ENCODE data around the gene ITPKB.
"Not testable (repeated sequence)": the region's sequence is repeated elsewhere in the genome, so short reads cannot be mapped to it uniquely, and the experiment has no call there.

ITPKB gene

GRCh38 chr1:226772446-226773139 is 33.5 kb upstream of the ITPKB start:
- in situ Hi-C loops (cut with MboI; ENCODE audit: low sequenced_read_pairs) = no loop called here
- no peaks in the 10 kb centered on the region for H3K36me3 ChIP-seq (replicated peaks)
- H3K27me3 ChIP-seq (ENCODE audit: low read depth) = no peaks in the 10 kb centered on the region
- H3K9me3 ChIP-seq = no peaks in the 10 kb centered on the region
- no peak for DNase-seq (ENCODE audit: low spot score in 2 of 2)
- no peak overlapping the region for H3K4me3 ChIP-seq
- H3K4me1 ChIP-seq = no peaks in the 10 kb centered on the region; the same call in 1 of the 2 replicates

DNA sequence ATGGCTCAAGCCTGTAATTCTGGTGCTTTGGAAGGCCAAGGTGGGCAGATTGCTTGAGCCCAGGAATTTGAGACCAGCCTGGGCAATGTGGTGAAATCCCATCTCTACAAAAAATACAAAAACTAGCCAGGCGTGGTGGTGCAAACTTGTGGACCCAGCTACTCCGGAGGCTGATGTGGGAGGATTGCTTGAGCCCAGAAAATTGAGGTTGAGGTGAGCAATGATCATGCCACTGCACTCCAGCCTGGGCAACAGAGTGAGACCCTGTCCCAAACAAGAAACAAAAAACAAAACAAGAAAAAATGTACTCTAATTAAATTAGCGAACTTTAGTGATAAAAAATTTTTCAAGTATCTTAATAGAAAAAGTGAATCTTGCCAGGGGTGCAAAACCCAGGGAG is 28.1 kb upstream of the ITPKB start:
- H3K4me3 ChIP-seq; H3K27me3 ChIP-seq (ENCODE audit: low read depth); H3K9me3 ChIP-seq; in situ Hi-C loops (cut with MboI; ENCODE audit: low sequenced_read_pairs); H3K36me3 ChIP-seq (replicated peaks): not testable (repeated sequence)
- H3K4me1 ChIP-seq = peaks cover 23% of the 10 kb centered on the region
- DNase-seq (ENCODE audit: low spot score in 2 of 2) = peak in 1 of 2 experiments; percentile 16

- no peak for DNase-seq (ENCODE audit: low spot score in 2 of 2)
- in situ Hi-C loops (cut with MboI; ENCODE audit: low sequenced_read_pairs) = no loop called here
- no peaks in the 10 kb centered on the region for H3K27me3 ChIP-seq (ENCODE audit: low read depth)
- H3K36me3 ChIP-seq (replicated peaks) = no peaks in the 10 kb centered on the region
- no peak overlapping the region for H3K4me3 ChIP-seq
- H3K4me1 ChIP-seq = peaks cover 23% of the 10 kb centered on the region
- H3K9me3 ChIP-seq = no peaks in the 10 kb centered on the region
These were observed 27.5 kb upstream of the ITPKB start for GRCh38 chr1:226766565-226766964.

GRCh38 chr1:226764533-226764932 is 25.5 kb upstream of the ITPKB start:
- Histone ChIP-seq H3K4me3 (no peak overlapping the region), H3K4me1 (peaks cover 23% of the 10 kb centered on the region), H3K9me3 (no peaks in the 10 kb centered on the region), H3K36me3 (replicated peaks) (no peaks in the 10 kb centered on the region), H3K27me3 (ENCODE audit: low read depth) (no peaks in the 10 kb centered on the region)
- in situ Hi-C loops (cut with MboI; ENCODE audit: low sequenced_read_pairs) = no loop called here
- no peak for DNase-seq (ENCODE audit: low spot score in 2 of 2)

DNA sequence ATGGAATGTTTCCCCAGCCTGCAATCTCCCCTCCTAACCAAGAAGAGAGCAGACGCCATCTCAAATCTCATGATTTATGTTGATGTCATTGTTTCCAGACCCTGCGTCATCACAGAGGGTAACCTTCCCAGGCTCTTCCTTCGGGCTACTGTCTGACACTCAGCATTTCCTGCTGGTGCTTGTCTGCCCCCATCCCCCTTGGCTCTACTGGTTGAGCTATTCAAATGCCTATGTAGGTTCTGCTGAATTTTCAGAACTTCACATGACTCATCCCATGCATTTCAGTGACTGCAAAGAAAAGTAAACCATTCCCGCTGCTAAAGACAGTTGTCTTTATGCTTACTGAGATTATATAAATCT is 24.8 kb upstream of the ITPKB start:
- H3K4me3 ChIP-seq = no peak overlapping the region
- DNase-seq (ENCODE audit: low spot score in 2 of 2) = peak; percentile 38 to 60
- H3K9me3 ChIP-seq = no peaks in the 10 kb centered on the region
- H3K4me1 ChIP-seq = peaks cover 23% of the 10 kb centered on the region
- in situ Hi-C loops (cut with MboI; ENCODE audit: low sequenced_read_pairs) = no loop called here
- H3K36me3 ChIP-seq (replicated peaks) = no peaks in the 10 kb centered on the region
- no peaks in the 10 kb centered on the region for H3K27me3 ChIP-seq (ENCODE audit: low read depth)

DNA sequence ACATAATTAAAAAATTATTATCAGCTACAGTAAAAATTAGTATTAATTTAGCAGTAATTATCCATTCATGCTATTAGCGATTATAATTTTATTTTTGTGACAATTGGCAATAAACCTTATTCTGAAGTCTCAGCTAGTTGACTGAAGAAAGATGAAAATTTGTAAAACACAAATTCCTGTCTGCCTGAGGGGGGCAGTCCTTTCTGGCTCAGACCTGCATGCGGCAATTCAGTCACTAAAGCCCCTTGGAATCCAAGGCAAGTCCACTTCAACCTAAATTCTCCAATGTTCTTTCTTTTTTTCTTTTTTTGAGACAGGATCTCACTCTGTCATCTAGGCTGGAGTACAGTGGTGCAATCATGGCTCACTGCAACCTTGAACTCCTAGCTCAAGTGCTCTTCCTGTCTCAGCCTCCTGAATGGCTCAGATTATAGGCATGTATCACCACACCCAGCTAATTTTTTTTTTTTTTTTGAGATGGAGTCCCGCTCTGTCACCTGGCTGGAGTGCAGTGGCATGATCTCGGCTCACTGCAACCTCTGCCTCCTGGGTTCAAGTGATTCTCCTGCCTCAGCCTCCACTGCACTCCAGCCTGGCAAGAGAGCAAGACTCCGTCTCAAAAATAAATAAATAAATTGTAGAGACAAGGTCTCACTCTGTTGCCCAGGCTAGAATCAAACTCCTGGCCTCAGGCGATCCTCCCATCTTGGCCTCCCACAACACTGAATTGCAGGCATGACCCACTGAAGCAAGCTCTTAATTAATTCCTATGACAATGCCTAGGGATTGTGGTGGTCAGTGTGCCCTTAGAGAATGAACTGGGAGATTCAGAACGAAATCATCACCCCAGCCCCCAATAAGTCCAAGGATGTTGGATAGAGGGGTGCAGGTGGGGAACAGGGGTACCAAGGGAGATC is 24.2 kb upstream of the ITPKB start:
- in situ Hi-C loops (cut with MboI; ENCODE audit: low sequenced_read_pairs) = no loop called here
- H3K9me3 ChIP-seq = no peaks in the 10 kb centered on the region
- peaks cover 23% of the 10 kb centered on the region for H3K4me1 ChIP-seq
- H3K36me3 ChIP-seq (replicated peaks) = no peaks in the 10 kb centered on the region
- H3K4me3 ChIP-seq = no peak overlapping the region
- DNase-seq (ENCODE audit: low spot score in 2 of 2) = no peak
- H3K27me3 ChIP-seq (ENCODE audit: low read depth) = no peaks in the 10 kb centered on the region

DNA sequence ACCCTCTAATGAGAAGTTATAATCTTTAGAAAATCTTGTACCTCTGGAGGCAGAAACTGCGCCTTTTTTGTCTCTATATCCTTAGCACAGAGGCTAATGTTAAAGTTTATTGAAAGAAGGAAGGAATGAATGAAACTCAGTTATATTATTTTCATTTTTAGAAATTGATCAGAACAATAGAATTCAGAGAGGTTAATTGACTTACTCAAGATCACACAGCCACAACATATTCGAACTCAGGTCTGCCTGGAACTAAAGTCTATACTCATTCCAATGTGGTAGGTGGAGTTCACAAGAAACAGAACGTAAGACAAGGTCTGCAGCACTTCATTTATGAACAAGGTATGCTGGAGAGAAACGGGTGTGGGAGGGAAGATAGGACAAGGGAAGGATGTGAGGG is 23.0 kb upstream of the ITPKB start:
- H3K36me3 ChIP-seq (replicated peaks) = no peaks in the 10 kb centered on the region
- DNase-seq (ENCODE audit: low spot score in 2 of 2) = no peak
- no peaks in the 10 kb centered on the region for H3K27me3 ChIP-seq (ENCODE audit: low read depth)
- peaks cover 23% of the 10 kb centered on the region for H3K4me1 ChIP-seq
- H3K9me3 ChIP-seq = no peaks in the 10 kb centered on the region
- in situ Hi-C loops (cut with MboI; ENCODE audit: low sequenced_read_pairs) = no loop called here
- no peak overlapping the region for H3K4me3 ChIP-seq

DNA sequence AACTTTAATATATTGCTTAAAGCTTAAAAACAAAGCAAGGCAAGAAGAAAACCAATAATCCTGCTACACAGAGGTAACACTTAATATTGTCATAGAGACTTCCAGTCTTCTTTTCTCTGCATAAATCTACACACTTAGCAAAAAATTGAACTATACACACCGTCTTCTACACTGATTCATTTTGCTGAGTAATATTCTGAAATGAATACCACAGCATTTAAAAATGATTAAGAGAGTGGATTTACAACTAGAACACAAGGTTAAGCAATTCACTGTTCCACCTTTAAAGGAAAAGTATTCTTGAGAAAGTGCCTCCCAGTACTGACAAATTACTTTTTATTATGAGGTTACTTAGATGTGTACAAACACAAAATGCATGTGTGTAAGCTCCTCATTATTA is 22.2 kb upstream of the ITPKB start:
- Histone ChIP-seq H3K27me3 (ENCODE audit: low read depth) (no peaks in the 10 kb centered on the region), H3K36me3 (replicated peaks) (no peaks in the 10 kb centered on the region), H3K9me3 (no peaks in the 10 kb centered on the region), H3K4me3 (no peak overlapping the region), H3K4me1 (peaks cover 16% of the 10 kb centered on the region)
- DNase-seq (ENCODE audit: low spot score in 2 of 2) = no peak
- in situ Hi-C loops (cut with MboI; ENCODE audit: low sequenced_read_pairs) = no loop called here

DNA sequence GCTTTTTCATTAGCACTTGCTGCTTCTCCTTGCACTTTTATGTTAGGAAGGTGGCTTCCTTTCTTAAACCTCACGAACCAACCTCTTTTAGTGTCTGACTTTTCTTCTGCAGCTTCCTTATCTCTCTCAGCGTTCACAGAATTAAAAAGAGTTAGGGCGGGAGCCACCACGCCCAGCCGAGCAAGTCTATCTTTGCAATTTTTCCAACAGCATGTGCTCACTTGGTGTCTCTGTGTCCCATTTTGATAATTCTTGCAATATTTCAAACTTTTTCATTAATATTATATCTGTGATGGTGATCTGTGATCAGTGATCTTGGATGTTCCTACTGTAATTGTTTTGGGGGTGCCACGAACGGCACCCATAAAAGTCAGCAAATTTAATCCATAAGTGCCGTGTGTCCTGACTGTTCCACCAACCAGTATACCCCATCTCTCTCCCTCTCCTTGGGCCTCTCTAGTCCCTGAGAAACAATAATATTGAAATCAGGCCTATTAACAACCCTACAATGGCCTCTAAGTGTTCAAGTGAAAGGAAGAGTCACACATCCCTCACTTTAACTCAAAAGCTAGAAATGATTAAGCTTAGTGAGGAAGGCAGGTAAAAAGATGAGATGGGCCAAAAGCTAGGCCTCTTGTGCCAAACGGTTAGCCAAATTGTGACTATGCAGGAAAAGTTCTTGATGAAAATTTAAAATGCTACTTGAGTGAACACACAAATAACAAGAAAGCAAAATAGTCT is 15.9 kb upstream of the ITPKB start:
- in situ Hi-C loops (cut with MboI; ENCODE audit: low sequenced_read_pairs) = no loop called here
- no peaks in the 10 kb centered on the region for H3K4me1 ChIP-seq
- H3K9me3 ChIP-seq = no peaks in the 10 kb centered on the region
- no peak overlapping the region for H3K4me3 ChIP-seq
- DNase-seq (ENCODE audit: low spot score in 2 of 2) = no peak
- no peaks in the 10 kb centered on the region for H3K27me3 ChIP-seq (ENCODE audit: low read depth)
- no peaks in the 10 kb centered on the region for H3K36me3 ChIP-seq (replicated peaks)

DNA sequence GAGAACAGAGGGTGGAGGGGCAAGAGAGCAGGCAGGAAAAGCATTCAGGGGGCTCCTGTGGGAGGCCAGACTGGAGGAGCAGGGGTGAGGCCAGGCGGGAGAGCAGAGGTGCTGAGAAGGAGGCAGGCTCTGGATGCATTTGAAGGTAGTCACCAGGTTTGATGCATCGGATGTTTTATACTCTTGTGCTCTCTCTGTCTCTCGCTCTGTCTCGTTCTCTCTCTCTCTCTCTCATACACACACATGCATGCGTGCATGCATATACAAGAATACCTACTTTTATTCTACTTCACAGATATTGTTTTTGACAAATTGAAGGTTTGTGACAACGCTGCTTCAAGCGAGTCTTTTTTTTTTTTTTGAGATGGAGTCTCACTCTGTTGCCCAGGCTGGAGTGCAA is 15.0 kb upstream of the ITPKB start:
- H3K4me1 ChIP-seq = no peaks in the 10 kb centered on the region
- no peaks in the 10 kb centered on the region for H3K36me3 ChIP-seq (replicated peaks)
- in situ Hi-C loops (cut with MboI; ENCODE audit: low sequenced_read_pairs) = no loop called here
- no peaks in the 10 kb centered on the region for H3K27me3 ChIP-seq (ENCODE audit: low read depth)
- H3K4me3 ChIP-seq = no peak overlapping the region
- no peaks in the 10 kb centered on the region for H3K9me3 ChIP-seq
- DNase-seq (ENCODE audit: low spot score in 2 of 2) = no peak

DNA sequence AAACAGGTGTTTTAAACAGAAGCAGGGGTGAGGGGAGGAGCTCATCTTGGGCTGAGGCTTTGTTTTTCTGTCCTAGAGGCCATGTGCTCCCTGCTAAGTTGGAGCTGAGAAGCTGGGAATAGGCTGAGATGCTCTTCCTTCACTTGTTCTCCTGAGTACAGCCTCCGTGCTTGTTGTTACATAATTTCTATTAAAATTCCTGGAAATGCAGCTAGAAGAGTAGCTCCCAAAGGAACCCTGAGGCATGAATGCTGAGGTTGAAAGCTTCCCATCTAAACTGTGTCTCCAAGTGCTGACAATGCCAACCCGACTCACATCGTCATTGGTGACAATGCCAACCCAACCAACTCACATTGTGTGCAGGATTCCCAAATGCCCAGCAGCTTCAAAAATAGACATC is 12.6 kb upstream of the ITPKB start:
- DNase-seq (ENCODE audit: low spot score in 2 of 2) = no peak
- no peaks in the 10 kb centered on the region for H3K36me3 ChIP-seq (replicated peaks)
- no peaks in the 10 kb centered on the region for H3K9me3 ChIP-seq
- H3K27me3 ChIP-seq (ENCODE audit: low read depth) = no peaks in the 10 kb centered on the region
- H3K4me3 ChIP-seq = no peak overlapping the region
- H3K4me1 ChIP-seq = no peaks in the 10 kb centered on the region
- in situ Hi-C loops (cut with MboI; ENCODE audit: low sequenced_read_pairs) = no loop called here

DNA sequence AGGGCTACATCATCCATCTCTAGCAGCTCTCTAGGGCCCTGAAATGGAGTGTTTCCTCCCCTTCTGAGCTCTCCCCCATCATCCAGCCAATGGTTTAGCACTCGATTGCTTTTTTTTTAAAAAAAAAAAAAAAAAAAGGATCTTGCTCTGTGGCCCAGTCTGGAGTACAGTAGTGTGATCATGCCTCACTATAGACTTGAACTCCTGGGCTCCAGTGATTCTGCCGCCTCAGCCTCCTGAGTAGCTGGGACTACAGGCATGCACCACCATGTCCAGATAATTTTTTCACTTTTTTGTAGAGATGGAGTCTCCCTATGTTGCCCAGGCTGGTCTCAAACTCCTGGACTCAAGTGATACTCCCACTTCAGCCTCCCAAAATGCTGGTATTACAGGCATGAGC is 12.1 kb upstream of the ITPKB start:
- H3K36me3 ChIP-seq (replicated peaks) = no peaks in the 10 kb centered on the region
- H3K4me3 ChIP-seq = no peak overlapping the region
- H3K27me3 ChIP-seq (ENCODE audit: low read depth) = no peaks in the 10 kb centered on the region
- H3K9me3 ChIP-seq = no peaks in the 10 kb centered on the region
- no peaks in the 10 kb centered on the region for H3K4me1 ChIP-seq
- in situ Hi-C loops (cut with MboI; ENCODE audit: low sequenced_read_pairs) = no loop called here
- no peak for DNase-seq (ENCODE audit: low spot score in 2 of 2)

GRCh38 chr1:226749467-226749866 is 10.4 kb upstream of the ITPKB start:
- in situ Hi-C loops (cut with MboI; ENCODE audit: low sequenced_read_pairs) = no loop called here
- H3K4me3 ChIP-seq = no peak overlapping the region

GRCh38 chr1:226748306-226748705 is 9.2 kb upstream of the ITPKB start:
- Histone ChIP-seq H3K4me1 (no peaks in the 10 kb centered on the region), H3K36me3 (replicated peaks) (no peaks in the 10 kb centered on the region), H3K27me3 (ENCODE audit: low read depth) (no peaks in the 10 kb centered on the region), H3K9me3 (no peaks in the 10 kb centered on the region), H3K4me3 (no peak overlapping the region)
- no peak for DNase-seq (ENCODE audit: low spot score in 2 of 2)
- in situ Hi-C loops (cut with MboI; ENCODE audit: low sequenced_read_pairs) = no loop called here

More at GRCh38 chr1:226749467-226749866, 10.4 kb upstream of the ITPKB start:
- Histone ChIP-seq H3K36me3 (replicated peaks) (no peaks in the 10 kb centered on the region), H3K4me1 (no peaks in the 10 kb centered on the region), H3K9me3 (no peaks in the 10 kb centered on the region), H3K27me3 (ENCODE audit: low read depth) (no peaks in the 10 kb centered on the region)
- no peak for DNase-seq (ENCODE audit: low spot score in 2 of 2)

Data from HAP-1 (cell line).